ENCODE measurements around the gene LCN1. TPM values are rescaled to one million over a fixed set of nuclear protein-coding genes. Genes with fewer than 3 reads are reported as not detected.

LCN1 gene
- total and polyA plus RNA-seq, 4 donors, result not detected

- H3K27ac ChIP-seq (ENCODE audit: low read depth, low read length), result no peak overlapping the region
- no peak for DNase-seq (ENCODE audit: low read depth in 4 of 6, low spot score in 6 of 6)
- H3K4me1 ChIP-seq (ENCODE audit: control insufficient read depth, insufficient read depth, low read length), result no peaks in the 10 kb centered on the region
- no peaks in the 10 kb centered on the region for H3K36me3 ChIP-seq (ENCODE audit: control insufficient read depth, insufficient read depth, low read length)
- peaks cover 2% of the 10 kb centered on the region for H3K27me3 ChIP-seq (ENCODE audit: control insufficient read depth, insufficient read depth, low read length)
- whole genome bisulfite sequencing (ENCODE audit: insufficient coverage), result 70% methylated on average over 8 of the region's 8 CpGs
- H3K4me3 ChIP-seq (ENCODE audit: low read depth, low read length), result no peak overlapping the region
- H3K9me3 ChIP-seq (ENCODE audit: control insufficient read depth, insufficient read depth, low read length), result no peaks in the 10 kb centered on the region
Observed at GRCh38 chr9:135565636-135566035, 44.4 kb downstream of the LCN1 start.

- no peak for DNase-seq (ENCODE audit: low read depth in 4 of 6, low spot score in 6 of 6)
Observed at GRCh38 chr9:135566552-135566951, 45.3 kb downstream of the LCN1 start.

GRCh38 chr9:135567311-135567710 is 46.1 kb downstream of the LCN1 start:
- Histone ChIP-seq H3K4me1 (ENCODE audit: control insufficient read depth, insufficient read depth, low read length) (no peaks in the 10 kb centered on the region), H3K27ac (ENCODE audit: low read depth, low read length) (no peak overlapping the region), H3K4me3 (ENCODE audit: low read depth, low read length) (no peak overlapping the region), H3K36me3 (ENCODE audit: control insufficient read depth, insufficient read depth, low read length) (no peaks in the 10 kb centered on the region), H3K9me3 (ENCODE audit: control insufficient read depth, insufficient read depth, low read length) (no peaks in the 10 kb centered on the region), H3K27me3 (ENCODE audit: control insufficient read depth, insufficient read depth, low read length) (peaks cover 2% of the 10 kb centered on the region)
- no peak for DNase-seq (ENCODE audit: low read depth in 4 of 6, low spot score in 6 of 6)
- 49% methylated on average over 5 of the region's 9 CpGs for WGBS (ENCODE audit: insufficient coverage)

More at GRCh38 chr9:135566552-135566951, 45.3 kb downstream of the LCN1 start:
- Histone ChIP-seq H3K4me3 (ENCODE audit: low read depth, low read length) (no peak overlapping the region), H3K27ac (ENCODE audit: low read depth, low read length) (no peak overlapping the region), H3K9me3 (ENCODE audit: control insufficient read depth, insufficient read depth, low read length) (no peaks in the 10 kb centered on the region), H3K4me1 (ENCODE audit: control insufficient read depth, insufficient read depth, low read length) (no peaks in the 10 kb centered on the region), H3K27me3 (ENCODE audit: control insufficient read depth, insufficient read depth, low read length) (peaks cover 2% of the 10 kb centered on the region), H3K36me3 (ENCODE audit: control insufficient read depth, insufficient read depth, low read length) (no peaks in the 10 kb centered on the region)
- 75% methylated on average over 5 of the region's 10 CpGs for WGBS (ENCODE audit: insufficient coverage)

- Histone ChIP-seq H3K4me3 (ENCODE audit: low read depth, low read length) (no peak overlapping the region), H3K4me1 (ENCODE audit: control insufficient read depth, insufficient read depth, low read length) (no peaks in the 10 kb centered on the region), H3K27me3 (ENCODE audit: control insufficient read depth, insufficient read depth, low read length) (peaks cover 2% of the 10 kb centered on the region), H3K36me3 (ENCODE audit: control insufficient read depth, insufficient read depth, low read length) (no peaks in the 10 kb centered on the region), H3K27ac (ENCODE audit: low read depth, low read length) (no peak overlapping the region), H3K9me3 (ENCODE audit: control insufficient read depth, insufficient read depth, low read length) (no peaks in the 10 kb centered on the region)
- WGBS (ENCODE audit: insufficient coverage), result 80% methylated on average over 1 of the region's 6 CpGs
- DNase-seq (ENCODE audit: low read depth in 4 of 6, low spot score in 6 of 6), result no peak
Observed at GRCh38 chr9:135568026-135568425, 46.8 kb downstream of the LCN1 start.

GRCh38 chr9:135570456-135570855 is 49.2 kb downstream of the LCN1 start:
- Histone ChIP-seq H3K36me3 (ENCODE audit: control insufficient read depth, insufficient read depth, low read length) (no peaks in the 10 kb centered on the region), H3K27ac (ENCODE audit: low read depth, low read length) (no peak overlapping the region), H3K27me3 (ENCODE audit: control insufficient read depth, insufficient read depth, low read length) (peaks cover 2% of the 10 kb centered on the region), H3K4me3 (ENCODE audit: low read depth, low read length) (no peak overlapping the region), H3K4me1 (ENCODE audit: control insufficient read depth, insufficient read depth, low read length) (no peaks in the 10 kb centered on the region), H3K9me3 (ENCODE audit: control insufficient read depth, insufficient read depth, low read length) (no peaks in the 10 kb centered on the region)
- WGBS (ENCODE audit: insufficient coverage), result no CpG with 5 or more reads among the region's 3 CpGs
- DNase-seq (ENCODE audit: low read depth in 4 of 6, low spot score in 6 of 6), result no peak

- no peaks in the 10 kb centered on the region for H3K9me3 ChIP-seq (ENCODE audit: control insufficient read depth, insufficient read depth, low read length)
- no peak overlapping the region for H3K4me3 ChIP-seq (ENCODE audit: low read depth, low read length)
- no peaks in the 10 kb centered on the region for H3K4me1 ChIP-seq (ENCODE audit: control insufficient read depth, insufficient read depth, low read length)
- peaks cover 2% of the 10 kb centered on the region for H3K27me3 ChIP-seq (ENCODE audit: control insufficient read depth, insufficient read depth, low read length)
- H3K27ac ChIP-seq (ENCODE audit: low read depth, low read length), result no peak overlapping the region
- DNase-seq (ENCODE audit: low read depth in 4 of 6, low spot score in 6 of 6), result no peak
- 70% methylated on average over 1 of the region's 2 CpGs for WGBS (ENCODE audit: insufficient coverage)
- no peaks in the 10 kb centered on the region for H3K36me3 ChIP-seq (ENCODE audit: control insufficient read depth, insufficient read depth, low read length)
Observed at GRCh38 chr9:135572233-135572632, 51.0 kb downstream of the LCN1 start.

GRCh38 chr9:135573124-135573523 is 51.9 kb downstream of the LCN1 start:
- 75% methylated on average over 1 of the region's 1 CpG for WGBS (ENCODE audit: insufficient coverage)
- Histone ChIP-seq H3K9me3 (ENCODE audit: control insufficient read depth, insufficient read depth, low read length) (no peaks in the 10 kb centered on the region), H3K4me3 (ENCODE audit: low read depth, low read length) (no peak overlapping the region), H3K27ac (ENCODE audit: low read depth, low read length) (no peak overlapping the region), H3K36me3 (ENCODE audit: control insufficient read depth, insufficient read depth, low read length) (no peaks in the 10 kb centered on the region), H3K4me1 (ENCODE audit: control insufficient read depth, insufficient read depth, low read length) (no peaks in the 10 kb centered on the region), H3K27me3 (ENCODE audit: control insufficient read depth, insufficient read depth, low read length) (peaks cover 2% of the 10 kb centered on the region)
- no peak for DNase-seq (ENCODE audit: low read depth in 4 of 6, low spot score in 6 of 6)

GRCh38 chr9:135574331-135574730 is 53.1 kb downstream of the LCN1 start:
- H3K36me3 ChIP-seq (ENCODE audit: control insufficient read depth, insufficient read depth, low read length), result no peaks in the 10 kb centered on the region
- H3K4me3 ChIP-seq (ENCODE audit: low read depth, low read length), result no peak overlapping the region
- H3K4me1 ChIP-seq (ENCODE audit: control insufficient read depth, insufficient read depth, low read length), result no peaks in the 10 kb centered on the region
- 81% methylated on average over 14 of the region's 14 CpGs for WGBS (ENCODE audit: insufficient coverage)
- peaks cover 2% of the 10 kb centered on the region for H3K27me3 ChIP-seq (ENCODE audit: control insufficient read depth, insufficient read depth, low read length)
- no peaks in the 10 kb centered on the region for H3K9me3 ChIP-seq (ENCODE audit: control insufficient read depth, insufficient read depth, low read length)
- no peak for DNase-seq (ENCODE audit: low read depth in 4 of 6, low spot score in 6 of 6)
- H3K27ac ChIP-seq (ENCODE audit: low read depth, low read length), result no peak overlapping the region

GRCh38 chr9:135574943-135575342 is 53.7 kb downstream of the LCN1 start:
- H3K4me1 ChIP-seq (ENCODE audit: control insufficient read depth, insufficient read depth, low read length), result no peaks in the 10 kb centered on the region
- 88% methylated on average over 14 of the region's 15 CpGs for WGBS (ENCODE audit: insufficient coverage)
- DNase-seq (ENCODE audit: low read depth in 4 of 6, low spot score in 6 of 6), result no peak
- H3K4me3 ChIP-seq (ENCODE audit: low read depth, low read length), result no peak overlapping the region
- H3K27ac ChIP-seq (ENCODE audit: low read depth, low read length), result no peak overlapping the region
- H3K27me3 ChIP-seq (ENCODE audit: control insufficient read depth, insufficient read depth, low read length), result peaks cover 2% of the 10 kb centered on the region
- H3K36me3 ChIP-seq (ENCODE audit: control insufficient read depth, insufficient read depth, low read length), result no peaks in the 10 kb centered on the region
- no peaks in the 10 kb centered on the region for H3K9me3 ChIP-seq (ENCODE audit: control insufficient read depth, insufficient read depth, low read length)

Data from spinal cord (tissue), 10 donors.